T-helper 1 cell treated with Interleukin-12 subunit alpha and Interleukin-12 subunit beta and Interleukin-4 antibody, amounts not matched to agents 30 μg/mL and 1 μg/mL, for 36 hours (primary cell): ENCODE data around the gene ASB12.
A peak's percentile ranks its signal among the peaks of the same experiment; 100 is the strongest.
"Not testable (repeated sequence)": the region's sequence is repeated elsewhere in the genome, so short reads cannot be mapped to it uniquely, and the experiment has no call there.

Experiments
- H3K27ac Mint-ChIP-seq: one replicate; pipeline ENCODE4 v1.8.0; 2021; ENCODE audit warnings: mild to moderate bottlenecking, mixed read lengths
- H3K27me3 Mint-ChIP-seq: one replicate; pipeline ENCODE4 v1.8.0; 2021; ENCODE audit warnings: low read depth, mixed read lengths
- H3K36me3 Mint-ChIP-seq: one replicate; pipeline ENCODE4 v1.8.0; 2021; ENCODE audit warnings: low read depth, mixed read lengths
- H3K4me1 Mint-ChIP-seq: one replicate; pipeline ENCODE4 v1.8.0; 2021; ENCODE audit warnings: low read depth, mixed read lengths
- H3K4me3 Mint-ChIP-seq: one replicate; pipeline ENCODE4 v1.8.0; 2021; ENCODE audit warnings: mild to moderate bottlenecking, moderate library complexity, mixed read lengths
- H3K9me3 Mint-ChIP-seq: one replicate; pipeline ENCODE4 v1.8.0; 2021; ENCODE audit warnings: mixed read lengths

ASB12 gene, protein sequence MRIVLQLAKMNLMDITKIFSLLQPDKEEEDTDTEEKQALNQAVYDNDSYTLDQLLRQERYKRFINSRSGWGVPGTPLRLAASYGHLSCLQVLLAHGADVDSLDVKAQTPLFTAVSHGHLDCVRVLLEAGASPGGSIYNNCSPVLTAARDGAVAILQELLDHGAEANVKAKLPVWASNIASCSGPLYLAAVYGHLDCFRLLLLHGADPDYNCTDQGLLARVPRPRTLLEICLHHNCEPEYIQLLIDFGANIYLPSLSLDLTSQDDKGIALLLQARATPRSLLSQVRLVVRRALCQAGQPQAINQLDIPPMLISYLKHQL

DNA sequence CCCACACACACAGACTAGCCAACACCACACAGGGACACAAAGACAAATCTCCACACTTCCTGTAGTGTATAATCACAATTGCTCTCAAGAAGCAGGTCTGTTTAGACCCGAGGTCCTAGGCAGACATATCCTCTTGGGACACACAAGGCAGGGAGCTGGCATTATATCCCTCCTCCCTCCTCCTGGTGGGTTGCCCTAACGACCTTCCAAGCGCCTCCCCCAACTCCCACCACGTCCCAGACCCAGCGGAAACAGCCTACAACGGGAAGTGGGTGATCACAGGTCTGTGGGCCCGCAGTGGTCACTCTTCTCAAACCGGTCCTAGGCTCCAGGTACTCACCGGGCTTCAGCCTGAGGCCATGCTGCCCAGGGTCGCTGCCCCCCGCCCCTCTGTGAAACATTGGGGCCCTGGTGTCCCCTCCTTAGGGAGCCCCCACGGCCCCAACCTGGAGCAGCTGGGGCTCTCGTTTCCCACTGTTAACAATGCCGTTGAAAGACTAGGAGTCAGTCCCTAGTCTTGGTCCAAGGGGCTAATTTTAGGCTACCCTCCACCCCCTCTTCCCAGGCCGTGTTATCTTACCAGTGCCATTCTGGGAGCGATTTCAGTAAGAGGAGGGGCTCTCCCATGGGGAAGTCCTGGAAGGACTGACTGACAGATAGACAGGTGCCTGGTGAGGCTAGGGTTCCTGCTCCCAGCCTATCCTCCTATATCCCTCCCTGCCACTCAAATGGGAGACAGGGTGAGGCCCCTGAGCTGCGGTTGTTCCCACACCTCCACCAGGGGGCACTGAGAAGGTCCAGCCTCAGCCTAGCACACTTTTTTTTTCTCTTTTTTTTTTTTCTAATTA is at the start of gene ASB12:
TSS of gene ASB12 (minus strand) at position 485 of the 848 bp plus-strand sequence. CDS start 4,957 bp downstream, outside the sequence.
- Mint-ChIP-seq H3K9me3 (no peaks in the 10 kb centered on the region), H3K27ac (no peak within 1 kb of the TSS), H3K4me1 (no peaks in the 10 kb centered on the region), H3K4me3 (no peak within 1 kb of the TSS), H3K27me3 (no peaks in the 10 kb centered on the region), H3K36me3 (no peaks in the 10 kb centered on the region)

DNA sequence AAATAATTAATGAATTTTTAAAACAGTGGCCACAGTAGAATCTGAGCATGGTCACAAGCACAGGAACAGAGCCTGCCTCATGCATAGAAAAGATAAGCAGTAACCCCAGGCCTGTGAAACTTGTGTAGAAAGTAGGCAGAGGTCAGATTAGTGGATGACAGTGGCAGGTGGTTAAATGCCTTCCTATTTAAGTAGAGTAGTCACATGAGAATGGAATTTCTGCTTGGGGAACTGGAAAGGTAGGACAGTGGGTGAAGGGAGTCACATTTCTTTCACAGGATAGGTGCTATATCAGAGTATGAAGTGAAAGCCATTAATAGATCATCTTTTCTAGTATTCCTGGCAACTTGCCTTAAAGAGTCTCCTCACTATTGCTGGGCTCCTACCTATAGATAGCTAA is 34.9 kb upstream of the ASB12 start:
- no peaks in the 10 kb centered on the region for H3K4me1 Mint-ChIP-seq
- no peak overlapping the region for H3K27ac Mint-ChIP-seq

DNA sequence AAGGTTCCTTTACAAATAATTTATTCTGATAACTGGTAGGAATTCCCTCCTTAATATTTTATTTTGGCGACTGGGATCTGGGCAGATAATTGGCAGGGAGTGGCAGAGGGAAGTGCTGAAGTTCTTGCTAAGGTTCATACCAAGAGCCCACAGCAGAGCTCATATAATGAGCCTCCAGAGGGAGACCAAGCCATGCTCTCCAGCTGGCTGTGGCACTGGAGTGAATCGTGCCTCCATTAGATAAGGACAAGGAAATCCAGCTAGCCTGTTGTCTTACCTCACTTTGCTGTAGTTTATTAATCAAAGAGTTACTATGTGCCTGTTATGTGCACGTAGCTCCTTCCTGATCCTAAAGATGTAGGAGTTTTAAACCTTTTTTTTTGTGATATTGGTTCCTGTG is 1.3 kb downstream of the ASB12 start:
- no peaks in the 10 kb centered on the region for H3K4me1 Mint-ChIP-seq
- no peaks in the 10 kb centered on the region for H3K9me3 Mint-ChIP-seq
- H3K27me3 Mint-ChIP-seq, result no peaks in the 10 kb centered on the region
- no peaks in the 10 kb centered on the region for H3K36me3 Mint-ChIP-seq
- no peak overlapping the region for H3K4me3 Mint-ChIP-seq
- H3K27ac Mint-ChIP-seq, result no peak overlapping the region

More for the DNA sequence above, 34.9 kb upstream of the ASB12 start:
- no peaks in the 10 kb centered on the region for H3K27me3 Mint-ChIP-seq
- H3K4me3 Mint-ChIP-seq, result no peak overlapping the region
- H3K9me3 Mint-ChIP-seq, result no peaks in the 10 kb centered on the region
- peaks cover 3% of the 10 kb centered on the region for H3K36me3 Mint-ChIP-seq

DNA sequence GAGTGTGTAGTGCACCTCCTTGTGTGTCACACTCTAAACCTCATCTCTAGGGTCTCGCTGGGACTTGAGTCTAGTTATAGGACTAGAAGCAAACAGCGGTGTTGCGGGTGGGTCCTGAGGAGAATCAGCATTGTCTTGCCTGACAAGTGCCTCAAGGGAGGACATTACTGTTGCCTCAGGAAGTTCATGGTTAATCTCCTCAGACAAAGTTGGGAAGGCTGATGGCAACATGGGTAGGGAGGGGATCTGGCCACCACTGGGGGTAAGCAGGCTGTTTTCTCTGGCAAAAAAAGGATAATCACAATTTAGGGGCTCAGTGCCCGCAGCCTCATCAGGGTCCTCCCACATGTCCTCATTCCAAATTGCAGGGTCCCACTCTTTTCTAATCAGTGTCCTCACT is 12.4 kb downstream of the ASB12 start:
- H3K36me3 Mint-ChIP-seq, result no peaks in the 10 kb centered on the region
- H3K4me1 Mint-ChIP-seq, result peaks cover 3% of the 10 kb centered on the region
- H3K27me3 Mint-ChIP-seq, result no peaks in the 10 kb centered on the region
- no peak overlapping the region for H3K4me3 Mint-ChIP-seq
- H3K9me3 Mint-ChIP-seq, result no peaks in the 10 kb centered on the region
- H3K27ac Mint-ChIP-seq, result no peak overlapping the region

DNA sequence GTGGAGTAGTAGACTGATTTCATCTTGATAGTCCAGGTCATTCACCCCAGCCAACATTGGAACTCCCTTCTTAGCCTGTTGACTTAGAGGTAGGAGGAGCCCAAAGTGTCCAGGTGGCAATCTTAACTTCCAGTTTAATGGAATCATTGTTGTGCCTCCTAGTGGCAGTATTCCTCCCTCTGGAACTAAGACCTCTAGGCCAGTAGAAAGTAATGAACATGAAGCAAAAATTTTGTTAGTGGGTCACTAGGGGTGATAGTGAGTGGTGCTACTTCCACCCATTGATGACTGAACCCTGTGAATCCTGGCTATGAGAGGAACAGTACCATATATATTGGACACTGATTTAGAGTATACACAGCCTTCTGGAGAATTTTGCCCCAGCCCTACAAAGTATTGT is 16.4 kb downstream of the ASB12 start:
- H3K4me1 Mint-ChIP-seq, H3K27ac Mint-ChIP-seq, H3K4me3 Mint-ChIP-seq, H3K9me3 Mint-ChIP-seq, H3K27me3 Mint-ChIP-seq, H3K36me3 Mint-ChIP-seq: not testable (repeated sequence)

DNA sequence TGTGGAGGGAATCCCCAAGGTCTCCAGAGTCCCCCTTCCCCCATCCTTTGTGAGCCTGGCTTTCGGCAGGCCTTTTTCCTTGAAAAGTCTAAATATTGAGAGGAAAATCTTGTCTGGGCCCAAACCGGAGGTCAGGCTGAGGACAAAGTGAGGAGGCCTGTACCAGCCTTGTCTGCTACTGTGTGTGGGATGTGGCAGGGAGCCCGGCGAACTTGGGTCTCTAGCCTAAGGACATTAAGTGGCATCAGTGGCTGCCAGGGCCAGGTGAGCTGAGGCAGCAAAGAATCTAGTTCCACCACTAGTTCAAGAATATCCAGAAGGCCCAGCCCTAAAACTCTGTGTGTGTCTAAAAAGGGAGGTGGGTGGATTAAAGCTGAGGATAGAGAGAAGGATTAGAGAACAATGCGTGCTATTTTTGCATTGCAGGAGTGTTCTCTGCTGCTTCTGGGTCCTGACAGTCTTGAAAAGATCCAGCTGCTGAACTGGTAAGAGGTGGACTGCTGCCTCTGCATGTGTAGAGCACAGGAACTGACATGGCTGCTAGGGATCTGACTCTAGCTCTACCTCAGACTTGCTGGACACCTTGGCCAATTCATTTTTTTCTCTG is 23.7 kb downstream of the ASB12 start:
- Mint-ChIP-seq H3K4me1 (peaks cover 5% of the 10 kb centered on the region), H3K4me3 (peak overlapping the region; percentile 89), H3K36me3 (peaks cover 2% of the 10 kb centered on the region), H3K27me3 (no peaks in the 10 kb centered on the region), H3K27ac (peak overlapping the region; percentile 87), H3K9me3 (no peaks in the 10 kb centered on the region)

DNA sequence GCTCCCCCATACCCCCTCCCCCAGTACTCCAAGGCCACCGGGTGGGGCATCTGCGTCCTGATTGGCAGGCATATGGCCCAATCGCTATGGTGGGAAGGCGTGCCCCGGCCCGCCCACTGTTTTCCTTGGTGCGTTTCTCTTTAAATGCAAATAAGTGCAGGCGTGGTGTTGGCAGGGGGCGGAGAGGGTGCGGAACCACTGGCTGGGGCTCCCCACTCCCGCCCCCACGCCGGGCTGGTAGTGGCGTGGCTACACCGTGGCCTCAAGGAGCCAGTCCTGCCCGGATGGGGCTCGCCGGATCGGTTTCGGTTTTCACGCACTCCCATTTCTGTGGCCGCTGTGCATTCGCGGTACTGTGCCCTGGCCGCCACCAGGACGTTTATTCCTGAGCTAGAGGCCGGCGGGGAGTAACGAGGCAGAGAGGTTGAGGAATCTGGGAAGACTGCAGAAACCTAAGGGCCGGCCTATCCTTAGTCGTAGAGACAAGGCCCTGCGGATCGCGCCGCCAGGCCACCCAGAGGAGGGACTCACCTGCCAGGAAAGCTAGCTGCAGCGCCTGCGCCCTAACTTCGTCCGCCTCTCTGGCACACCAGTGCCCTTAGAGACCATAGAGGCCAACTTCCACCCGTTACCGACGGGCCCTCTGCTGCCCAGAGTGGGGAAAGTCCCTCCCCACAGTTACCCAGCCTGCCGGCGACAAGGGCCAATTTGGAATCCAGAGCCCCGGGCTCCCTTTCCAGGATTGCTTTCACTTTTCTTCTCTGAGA is 24.5 kb downstream of the ASB12 start:
- H3K36me3 Mint-ChIP-seq, result peaks cover 2% of the 10 kb centered on the region
- peaks cover 5% of the 10 kb centered on the region for H3K4me1 Mint-ChIP-seq
- peak overlapping the region; percentile 87 for H3K27ac Mint-ChIP-seq
- no peaks in the 10 kb centered on the region for H3K9me3 Mint-ChIP-seq
- no peaks in the 10 kb centered on the region for H3K27me3 Mint-ChIP-seq
- H3K4me3 Mint-ChIP-seq, result peak overlapping the region; percentile 89

DNA sequence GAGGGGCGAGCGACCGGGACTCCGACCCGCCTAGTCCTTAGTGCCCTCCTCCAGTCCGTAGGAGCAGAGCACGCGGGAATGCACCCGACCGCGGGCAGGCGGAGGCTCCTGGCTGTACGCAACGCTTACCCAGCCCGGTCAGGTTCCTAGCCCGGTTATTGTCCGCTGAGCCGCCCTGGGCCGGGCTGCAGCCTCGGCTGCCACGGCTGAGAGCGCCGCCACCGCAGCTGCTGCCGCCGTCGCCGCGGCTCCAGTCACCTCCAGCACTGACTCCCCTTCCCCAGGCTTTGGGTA is 25.0 kb downstream of the ASB12 start, which contains the start of gene AMER1:
TSS of gene AMER1 (minus strand) at position 268 of the 294 bp plus-strand sequence. CDS start 12,422 bp downstream, outside the sequence.
- H3K4me3 Mint-ChIP-seq, result peak within 1 kb of the TSS; percentile 89
- peaks cover 2% of the 10 kb centered on the region for H3K36me3 Mint-ChIP-seq
- H3K4me1 Mint-ChIP-seq, result peaks cover 5% of the 10 kb centered on the region
- no peaks in the 10 kb centered on the region for H3K27me3 Mint-ChIP-seq
- no peaks in the 10 kb centered on the region for H3K9me3 Mint-ChIP-seq
- H3K27ac Mint-ChIP-seq, result peak within 1 kb of the TSS; percentile 87

DNA sequence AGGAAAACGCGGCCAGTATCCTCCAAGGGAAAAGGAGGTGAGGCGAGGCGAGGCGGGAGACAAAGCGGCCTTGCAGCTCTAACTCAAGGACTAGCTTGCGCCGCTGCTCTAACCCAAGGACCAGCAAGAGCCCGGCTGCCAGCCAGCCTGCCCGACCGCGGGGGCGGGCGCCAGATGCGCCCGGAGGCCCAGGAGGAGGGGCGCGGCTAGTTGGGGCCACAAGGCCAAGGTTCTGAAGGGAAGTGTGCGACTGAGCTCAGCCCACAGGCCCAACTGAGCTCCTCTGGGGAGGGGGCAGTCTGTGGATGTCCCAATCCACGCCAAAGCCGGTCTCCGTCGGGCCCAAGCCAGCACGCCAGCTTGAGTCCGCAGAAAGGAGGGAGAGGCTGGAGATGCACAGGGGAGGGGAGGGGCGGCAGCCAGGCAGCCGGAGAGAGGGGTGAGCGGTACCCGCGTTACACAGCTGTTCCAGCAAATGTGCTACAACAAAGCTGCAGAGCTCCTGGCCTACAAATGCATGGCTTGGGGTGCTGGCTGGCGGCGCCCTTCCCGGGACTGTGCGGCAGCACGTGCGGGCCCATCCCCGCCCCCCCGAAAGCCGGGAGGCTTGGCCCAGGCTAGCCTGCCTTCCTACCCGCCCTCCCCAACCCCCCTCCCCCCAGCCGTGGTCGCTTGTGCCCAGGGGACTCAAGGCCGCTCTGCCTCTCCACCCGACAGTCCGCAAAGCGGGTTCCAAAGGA is 25.5 kb downstream of the ASB12 start:
- H3K36me3 Mint-ChIP-seq, result peaks cover 2% of the 10 kb centered on the region
- no peak overlapping the region for H3K27ac Mint-ChIP-seq
- H3K9me3 Mint-ChIP-seq, result no peaks in the 10 kb centered on the region
- H3K4me3 Mint-ChIP-seq, result peak overlapping the region; percentile 89
- no peaks in the 10 kb centered on the region for H3K27me3 Mint-ChIP-seq
- H3K4me1 Mint-ChIP-seq, result peaks cover 5% of the 10 kb centered on the region

DNA sequence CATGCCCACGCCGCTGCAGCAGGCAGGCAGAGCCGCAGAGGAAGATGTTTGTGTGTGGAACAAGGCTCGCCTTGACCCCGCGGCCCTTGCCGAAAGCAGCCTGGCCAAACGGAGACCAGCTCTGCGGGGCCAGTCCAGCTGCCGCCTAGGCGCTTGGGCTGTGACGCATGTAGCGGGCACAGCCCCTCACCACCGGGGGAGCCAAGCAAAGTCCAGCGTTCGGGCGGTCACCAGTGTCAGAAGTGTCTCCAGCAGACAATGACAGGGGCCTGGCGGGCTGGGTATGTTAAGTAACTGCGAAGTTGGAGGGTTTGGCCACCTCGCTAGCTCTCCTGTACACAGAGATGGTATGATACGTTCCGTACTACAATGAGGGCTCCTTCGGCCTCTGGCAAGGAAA is 26.2 kb downstream of the ASB12 start:
- H3K27ac Mint-ChIP-seq, result no peak overlapping the region
- peaks cover 2% of the 10 kb centered on the region for H3K36me3 Mint-ChIP-seq
- H3K9me3 Mint-ChIP-seq, result no peaks in the 10 kb centered on the region
- H3K4me3 Mint-ChIP-seq, result peak overlapping the region; percentile 78
- peaks cover 8% of the 10 kb centered on the region for H3K4me1 Mint-ChIP-seq
- H3K27me3 Mint-ChIP-seq, result no peaks in the 10 kb centered on the region

DNA sequence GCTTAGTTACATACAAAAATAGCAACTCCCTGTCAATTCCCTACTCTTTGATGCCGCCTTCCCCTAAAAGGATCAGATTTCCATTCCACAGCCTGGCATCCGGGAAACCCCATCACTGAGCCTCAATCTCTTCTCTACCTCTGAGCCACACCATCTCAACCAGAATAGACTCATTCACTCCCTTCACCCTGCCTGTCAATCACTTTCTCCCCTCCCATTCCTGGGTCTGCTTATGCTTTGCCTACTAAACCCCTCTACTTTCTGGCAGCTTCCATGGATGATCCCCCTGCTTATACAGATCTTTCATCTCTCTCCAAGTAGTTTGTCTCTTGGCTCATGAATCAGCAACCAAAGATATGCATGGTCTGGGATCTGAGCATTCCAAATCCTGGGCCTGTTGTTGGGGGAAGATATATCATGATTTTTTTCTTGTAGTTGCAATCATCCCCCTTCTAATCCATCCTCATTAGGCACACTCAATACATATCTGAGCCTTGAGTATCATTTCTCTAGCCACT is 27.5 kb downstream of the ASB12 start:
- Mint-ChIP-seq H3K27ac (no peak overlapping the region), H3K9me3 (no peaks in the 10 kb centered on the region), H3K27me3 (no peaks in the 10 kb centered on the region), H3K36me3 (peaks cover 2% of the 10 kb centered on the region), H3K4me1 (peaks cover 8% of the 10 kb centered on the region), H3K4me3 (peak overlapping the region; percentile 71)

DNA sequence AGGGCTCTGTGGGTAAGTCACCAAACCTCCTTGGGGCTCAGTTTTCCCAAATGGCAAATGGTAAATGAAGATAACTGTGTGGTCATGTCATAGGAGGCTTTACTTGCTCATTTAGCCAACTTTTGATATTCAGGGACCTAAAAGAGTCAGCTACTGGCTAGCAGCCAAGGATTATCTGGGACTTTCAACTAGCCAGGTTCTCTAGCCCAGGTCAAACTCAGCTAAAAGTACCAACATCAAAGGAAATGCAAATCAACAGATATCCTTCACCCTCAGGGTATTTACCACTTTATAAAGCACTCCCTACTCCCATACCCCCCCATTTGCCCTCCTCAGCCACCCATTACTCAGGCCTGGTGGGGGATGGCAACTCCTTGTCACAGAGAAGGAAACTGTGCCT is 32.4 kb downstream of the ASB12 start:
- H3K4me1 Mint-ChIP-seq, result peaks cover 8% of the 10 kb centered on the region
- no peaks in the 10 kb centered on the region for H3K27me3 Mint-ChIP-seq
- H3K4me3 Mint-ChIP-seq, result no peak overlapping the region
- no peaks in the 10 kb centered on the region for H3K9me3 Mint-ChIP-seq
- no peak overlapping the region for H3K27ac Mint-ChIP-seq
- H3K36me3 Mint-ChIP-seq, result peaks cover 5% of the 10 kb centered on the region

DNA sequence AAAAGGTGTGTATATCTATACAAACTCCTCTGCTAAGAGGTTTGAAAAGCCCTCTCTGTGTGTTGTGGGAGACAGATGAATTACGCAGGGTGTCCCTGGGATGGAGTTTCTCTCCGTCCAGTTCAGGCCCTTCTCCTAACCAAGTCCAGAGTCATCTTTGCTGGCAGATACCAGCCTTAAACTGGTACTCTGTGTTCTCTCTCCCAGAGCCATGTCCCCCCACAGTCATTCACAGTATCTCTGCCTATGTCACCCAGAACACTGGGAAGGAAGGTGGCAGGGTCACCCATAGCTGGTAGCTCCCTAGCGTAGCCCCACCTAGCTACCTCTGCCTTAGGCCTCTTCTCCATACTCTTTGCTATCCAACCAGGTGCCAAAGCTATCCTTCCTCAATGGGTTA is 33.8 kb downstream of the ASB12 start:
- H3K4me1 Mint-ChIP-seq, result peaks cover 4% of the 10 kb centered on the region
- peaks cover 7% of the 10 kb centered on the region for H3K36me3 Mint-ChIP-seq
- no peaks in the 10 kb centered on the region for H3K9me3 Mint-ChIP-seq
- H3K27ac Mint-ChIP-seq, result no peak overlapping the region
- no peaks in the 10 kb centered on the region for H3K27me3 Mint-ChIP-seq
- H3K4me3 Mint-ChIP-seq, result no peak overlapping the region
